ENCODE measurements around the gene GDF11.

DNA sequence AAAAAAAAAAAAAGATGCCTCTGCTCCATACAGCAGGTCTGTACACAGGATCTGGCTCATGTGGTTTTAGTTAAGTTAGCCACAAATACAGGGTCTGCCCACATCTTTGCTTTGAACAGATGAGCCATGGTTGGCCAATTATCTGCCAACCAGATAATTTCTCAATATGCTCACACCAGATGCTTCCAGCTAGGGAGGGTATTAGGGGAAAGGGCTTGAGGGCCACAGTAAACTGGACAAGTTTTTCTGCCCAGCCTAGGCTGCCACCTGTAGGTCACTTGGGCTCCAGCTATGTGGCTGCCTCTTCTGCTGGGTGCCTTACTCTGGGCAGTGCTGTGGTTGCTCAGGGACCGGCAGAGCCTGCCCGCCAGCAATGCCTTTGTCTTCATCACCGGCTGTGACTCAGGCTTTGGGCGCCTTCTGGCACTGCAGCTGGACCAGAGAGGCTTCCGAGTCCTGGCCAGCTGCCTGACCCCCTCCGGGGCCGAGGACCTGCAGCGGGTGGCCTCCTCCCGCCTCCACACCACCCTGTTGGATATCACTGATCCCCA lies 22.0 kb upstream of the GDF11 start:
- TF ChIP-seq SMC3 (IDR thresholded peaks at IDR 0.05; ENCODE audit: low read depth, low read length), result peak; percentile 57; the same call in 1 of the 2 replicates
- TF ChIP-seq, protein P1, sequence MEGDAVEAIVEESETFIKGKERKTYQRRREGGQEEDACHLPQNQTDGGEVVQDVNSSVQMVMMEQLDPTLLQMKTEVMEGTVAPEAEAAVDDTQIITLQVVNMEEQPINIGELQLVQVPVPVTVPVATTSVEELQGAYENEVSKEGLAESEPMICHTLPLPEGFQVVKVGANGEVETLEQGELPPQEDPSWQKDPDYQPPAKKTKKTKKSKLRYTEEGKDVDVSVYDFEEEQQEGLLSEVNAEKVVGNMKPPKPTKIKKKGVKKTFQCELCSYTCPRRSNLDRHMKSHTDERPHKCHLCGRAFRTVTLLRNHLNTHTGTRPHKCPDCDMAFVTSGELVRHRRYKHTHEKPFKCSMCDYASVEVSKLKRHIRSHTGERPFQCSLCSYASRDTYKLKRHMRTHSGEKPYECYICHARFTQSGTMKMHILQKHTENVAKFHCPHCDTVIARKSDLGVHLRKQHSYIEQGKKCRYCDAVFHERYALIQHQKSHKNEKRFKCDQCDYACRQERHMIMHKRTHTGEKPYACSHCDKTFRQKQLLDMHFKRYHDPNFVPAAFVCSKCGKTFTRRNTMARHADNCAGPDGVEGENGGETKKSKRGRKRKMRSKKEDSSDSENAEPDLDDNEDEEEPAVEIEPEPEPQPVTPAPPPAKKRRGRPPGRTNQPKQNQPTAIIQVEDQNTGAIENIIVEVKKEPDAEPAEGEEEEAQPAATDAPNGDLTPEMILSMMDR (conservative IDR thresholded peaks at IDR 0.05; ENCODE audit: low read depth, low read length), result peak; percentile 69
- TF ChIP-seq POLR2A (IDR thresholded peaks at IDR 0.05; ENCODE audit: low read depth, low read length), result no peak
- TF ChIP-seq RAD21 (IDR thresholded peaks at IDR 0.05; ENCODE audit: low read length), result peak; percentile 76
- TF ChIP-seq RCOR1 (IDR thresholded peaks at IDR 0.05; ENCODE audit: insufficient replicate concordance, low read length), result peak; percentile 85
- TF ChIP-seq MAFK (IDR thresholded peaks at IDR 0.05; ENCODE audit: low read depth, low read length), result no peak
- peak; percentile 74 for TF ChIP-seq MAZ (IDR thresholded peaks at IDR 0.05; ENCODE audit: borderline replicate concordance, low read depth, low read length)
- TF ChIP-seq, protein P2, sequence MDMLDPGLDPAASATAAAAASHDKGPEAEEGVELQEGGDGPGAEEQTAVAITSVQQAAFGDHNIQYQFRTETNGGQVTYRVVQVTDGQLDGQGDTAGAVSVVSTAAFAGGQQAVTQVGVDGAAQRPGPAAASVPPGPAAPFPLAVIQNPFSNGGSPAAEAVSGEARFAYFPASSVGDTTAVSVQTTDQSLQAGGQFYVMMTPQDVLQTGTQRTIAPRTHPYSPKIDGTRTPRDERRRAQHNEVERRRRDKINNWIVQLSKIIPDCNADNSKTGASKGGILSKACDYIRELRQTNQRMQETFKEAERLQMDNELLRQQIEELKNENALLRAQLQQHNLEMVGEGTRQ (IDR thresholded peaks at IDR 0.05; ENCODE audit: low read depth, low read length), result no peak
- no peak for TF ChIP-seq MXI1 (IDR thresholded peaks at IDR 0.05; ENCODE audit: borderline replicate concordance, low read depth, low read length)
- TF ChIP-seq CHD1 (IDR thresholded peaks at IDR 0.05; ENCODE audit: low read depth, low read length), result no peak
- TF ChIP-seq CEBPB (IDR thresholded peaks at IDR 0.05; ENCODE audit: low read depth, low read length), result 0 out of 2 replicates have a peak, but pooled peaks have one; percentile 18
- TF ChIP-seq BHLHE40 (IDR thresholded peaks at IDR 0.05; ENCODE audit: low read depth, low read length), result no peak

Measured in IMR-90 (cell line).